C4-2B (cell line): ENCODE results near the gene GALNT13.

Experiments
- ZFX ChIP-seq: fragments of 450-650 bp; IDR thresholded peaks from 2 replicates; pipeline ENCODE4 v1.6.1; 2017
- TF ChIP-seq, protein P1 (sequence below): fragments of 450-650 bp; conservative IDR thresholded peaks from 2 replicates; pipeline ENCODE4 v1.5.1; 2017; ENCODE audit warnings: mild to moderate bottlenecking

DNA sequence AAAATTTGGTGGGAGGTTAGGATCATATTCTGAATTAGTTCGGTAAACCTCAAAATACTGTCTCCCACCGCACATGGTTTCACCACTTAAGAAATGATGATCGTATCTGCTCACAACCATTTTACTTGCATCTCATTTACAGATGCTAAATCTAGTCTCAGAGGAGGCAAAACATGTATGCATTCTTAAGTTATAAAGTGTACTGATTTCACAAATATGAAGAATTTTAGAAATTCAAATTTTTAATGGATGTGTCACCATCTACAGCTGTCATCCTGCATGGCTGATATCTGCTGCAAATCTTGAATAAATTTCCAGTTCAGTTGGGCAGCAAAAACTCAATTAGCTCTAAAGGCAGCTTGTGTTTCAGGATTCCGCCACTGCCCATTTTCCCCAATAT, 583.4 kb downstream of the GALNT13 start:
- TF ChIP-seq, protein P1, sequence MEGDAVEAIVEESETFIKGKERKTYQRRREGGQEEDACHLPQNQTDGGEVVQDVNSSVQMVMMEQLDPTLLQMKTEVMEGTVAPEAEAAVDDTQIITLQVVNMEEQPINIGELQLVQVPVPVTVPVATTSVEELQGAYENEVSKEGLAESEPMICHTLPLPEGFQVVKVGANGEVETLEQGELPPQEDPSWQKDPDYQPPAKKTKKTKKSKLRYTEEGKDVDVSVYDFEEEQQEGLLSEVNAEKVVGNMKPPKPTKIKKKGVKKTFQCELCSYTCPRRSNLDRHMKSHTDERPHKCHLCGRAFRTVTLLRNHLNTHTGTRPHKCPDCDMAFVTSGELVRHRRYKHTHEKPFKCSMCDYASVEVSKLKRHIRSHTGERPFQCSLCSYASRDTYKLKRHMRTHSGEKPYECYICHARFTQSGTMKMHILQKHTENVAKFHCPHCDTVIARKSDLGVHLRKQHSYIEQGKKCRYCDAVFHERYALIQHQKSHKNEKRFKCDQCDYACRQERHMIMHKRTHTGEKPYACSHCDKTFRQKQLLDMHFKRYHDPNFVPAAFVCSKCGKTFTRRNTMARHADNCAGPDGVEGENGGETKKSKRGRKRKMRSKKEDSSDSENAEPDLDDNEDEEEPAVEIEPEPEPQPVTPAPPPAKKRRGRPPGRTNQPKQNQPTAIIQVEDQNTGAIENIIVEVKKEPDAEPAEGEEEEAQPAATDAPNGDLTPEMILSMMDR = no peak
- TF ChIP-seq ZFX = no peak
